ENCODE measurements around the gene NARS2.
"Not testable (repeated sequence)": the region's sequence is repeated elsewhere in the genome, so short reads cannot be mapped to it uniquely, and the experiment has no call there.

The NARS2 gene

DNA sequence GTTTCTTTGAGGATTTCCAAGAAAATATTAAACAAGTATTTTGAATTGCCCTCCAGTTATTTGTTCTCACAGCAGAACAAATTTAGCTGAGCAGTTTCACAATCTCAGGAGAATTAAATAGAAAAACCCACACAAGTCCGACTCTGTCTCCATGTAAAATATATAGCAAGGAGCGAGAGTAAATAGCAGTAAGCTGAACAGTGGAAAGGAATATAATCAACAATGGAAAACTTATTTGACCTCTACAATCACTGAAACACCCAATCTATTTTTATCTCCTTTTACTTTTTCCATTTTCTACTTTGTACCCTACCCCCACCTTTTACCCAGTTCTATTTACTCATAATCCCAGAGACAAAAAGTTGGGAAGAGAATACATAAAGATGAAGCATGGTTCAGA is 34.4 kb downstream of the NARS2 start:
- no peak for DNase-seq

DNA sequence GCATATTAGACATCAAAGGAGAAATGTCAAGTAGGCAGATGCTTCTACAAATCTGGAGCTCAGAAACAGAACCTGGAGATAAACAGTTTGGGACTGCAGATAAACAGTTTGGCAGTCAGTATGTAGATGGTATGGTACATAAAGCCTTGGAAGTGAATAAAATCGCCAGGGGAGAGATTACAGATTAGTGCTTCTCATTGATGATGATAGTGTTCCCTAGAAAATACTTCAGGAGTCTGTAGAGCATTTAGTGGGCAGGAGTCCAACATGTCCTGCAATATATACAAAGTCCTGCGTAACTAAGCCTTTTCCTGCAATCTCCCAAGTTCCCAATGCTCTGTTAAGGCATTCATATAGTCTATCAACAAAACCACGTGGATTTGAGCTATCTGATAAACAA is 35.2 kb downstream of the NARS2 start:
- DNase-seq, result no peak

DNA sequence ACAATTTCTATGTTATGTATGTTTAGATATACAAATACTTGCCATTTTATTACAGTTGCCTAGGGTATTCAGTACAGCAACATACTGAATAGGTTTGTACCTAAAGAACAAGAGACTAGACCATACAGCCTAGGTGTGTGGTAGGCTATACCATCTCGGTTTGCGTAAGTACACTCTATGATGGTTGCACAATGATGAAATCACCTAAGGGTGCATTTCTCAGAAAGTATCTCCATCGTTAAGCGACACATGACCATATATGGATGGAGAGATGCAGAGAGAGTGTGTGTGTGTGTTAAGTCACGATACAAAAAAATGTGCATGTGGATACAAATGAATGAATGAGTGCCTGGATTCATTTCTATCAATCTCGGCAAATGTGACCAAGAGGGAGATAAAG is 37.7 kb downstream of the NARS2 start:
- no peak for DNase-seq

DNA sequence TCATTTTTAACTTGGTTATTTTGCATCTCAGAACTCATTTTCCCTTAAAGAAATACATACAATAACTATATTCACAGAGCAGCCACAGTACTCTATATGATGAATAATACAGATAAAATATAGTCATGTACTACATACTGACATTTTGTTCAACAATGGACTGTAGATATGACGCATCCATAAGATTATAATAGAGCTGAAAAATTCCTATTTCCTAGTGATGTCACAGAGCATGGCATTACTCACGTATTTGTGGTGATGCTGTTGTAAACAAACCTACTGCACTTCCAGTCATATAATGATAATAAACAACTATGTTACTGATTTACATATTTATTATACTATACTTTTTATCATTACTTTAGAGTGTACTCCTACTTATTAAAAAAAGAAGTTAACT is 38.7 kb downstream of the NARS2 start:
- no peak for DNase-seq

DNA sequence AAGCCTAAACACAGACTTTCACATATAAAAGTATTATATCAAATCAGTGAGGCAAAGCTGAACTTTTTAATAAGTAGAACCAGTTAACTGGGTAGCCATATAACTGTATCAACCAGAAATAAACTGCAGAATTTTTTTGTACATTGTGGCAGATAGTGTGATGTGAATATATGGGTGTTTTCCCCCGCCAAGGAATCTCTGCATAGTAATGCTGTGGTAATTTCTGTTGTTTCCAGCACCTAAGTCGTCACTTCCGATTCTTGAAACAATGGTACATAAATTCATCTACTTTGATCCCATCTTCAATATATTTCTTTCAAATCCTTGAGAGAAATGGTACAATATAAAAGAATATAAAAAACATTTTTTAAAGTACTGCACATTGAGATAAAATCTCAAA is 39.6 kb downstream of the NARS2 start:
- DNase-seq, result no peak

DNA sequence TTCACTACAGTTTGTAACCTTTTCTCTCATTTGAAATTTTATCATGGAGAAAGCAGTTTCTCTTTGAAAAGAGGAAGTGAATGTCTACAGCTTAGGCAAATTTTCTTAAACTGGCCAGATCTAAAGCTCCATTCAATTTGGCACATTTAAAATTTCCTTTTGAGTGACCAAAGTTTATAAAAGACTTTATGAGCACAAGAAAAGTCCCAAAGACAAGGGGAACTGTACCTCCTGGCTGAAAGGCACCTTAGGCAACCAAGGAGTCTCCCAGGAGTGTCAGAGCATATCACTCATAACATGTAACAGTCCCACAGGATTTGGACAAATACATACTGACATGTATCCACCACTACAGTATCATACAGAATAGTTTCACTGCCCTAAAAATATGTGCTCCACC is 41.3 kb downstream of the NARS2 start:
- DNase-seq, result no peak

DNA sequence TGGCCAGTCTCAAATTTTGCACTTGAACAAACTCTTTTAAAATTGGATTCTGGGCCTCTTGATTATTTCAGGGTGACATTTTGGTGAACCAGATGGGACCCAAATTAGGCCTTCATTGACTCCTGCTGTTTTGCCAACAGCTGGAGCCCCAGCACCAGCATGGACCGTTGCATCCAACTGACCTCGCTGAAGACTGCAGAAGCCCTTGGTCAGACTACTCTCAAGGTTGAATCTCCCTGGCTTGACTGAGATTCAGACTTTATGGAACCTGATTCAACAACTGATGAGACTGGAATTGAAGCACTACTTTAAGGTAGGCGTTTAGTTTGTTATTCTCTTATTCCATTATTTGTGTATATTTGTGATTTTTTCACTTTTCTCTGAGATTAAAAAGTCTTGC is 41.7 kb downstream of the NARS2 start:
- no peak for DNase-seq

DNA sequence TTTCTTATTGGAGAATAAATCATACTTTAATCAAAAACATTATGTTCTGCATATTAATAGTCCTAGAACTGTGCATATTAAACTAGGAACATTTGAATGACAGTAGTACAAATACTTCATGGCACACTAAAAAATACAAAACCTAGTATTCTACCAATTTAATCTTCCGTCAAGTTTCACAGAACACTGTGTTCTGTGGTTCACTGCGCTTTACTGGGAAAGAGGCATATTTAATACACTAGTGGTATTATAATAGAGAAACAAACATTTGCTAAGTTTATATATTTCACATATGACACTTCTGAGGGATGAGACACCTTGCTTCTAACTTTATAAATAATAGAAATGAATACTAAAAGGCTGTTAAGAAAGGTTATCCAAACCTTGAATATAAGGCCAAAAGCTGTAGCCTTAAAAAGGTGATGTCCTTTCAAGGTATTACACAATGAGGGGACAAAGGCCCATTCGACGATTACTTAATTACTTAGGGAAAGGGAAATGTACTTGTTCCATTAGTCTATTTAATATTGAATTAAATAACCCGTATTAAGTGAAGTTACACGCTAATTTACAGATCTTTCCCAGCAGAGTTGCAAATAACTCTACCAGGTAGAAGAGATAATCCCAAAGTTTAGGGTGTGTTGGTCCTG is 48.0 kb downstream of the NARS2 start:
- no peak for DNase-seq

DNA sequence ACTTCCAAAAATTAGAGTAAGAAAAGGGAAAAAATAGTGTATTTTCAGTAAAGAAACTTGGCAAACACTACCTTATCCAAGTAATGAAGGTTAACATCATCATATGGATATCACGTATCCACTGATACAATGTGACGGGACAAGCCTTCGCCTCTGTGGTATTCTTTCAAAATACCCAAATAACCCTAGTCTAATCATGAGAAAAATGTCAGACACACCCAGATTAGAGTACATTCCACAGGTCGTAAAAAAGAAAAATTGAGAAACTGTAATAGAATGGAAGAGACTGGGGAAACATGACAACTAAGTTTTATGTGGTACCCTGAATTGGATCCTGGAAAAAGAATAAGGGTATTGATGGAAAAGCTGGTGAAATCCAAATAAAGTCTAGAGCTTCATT is 48.9 kb downstream of the NARS2 start:
- DNase-seq, result no peak

DNA sequence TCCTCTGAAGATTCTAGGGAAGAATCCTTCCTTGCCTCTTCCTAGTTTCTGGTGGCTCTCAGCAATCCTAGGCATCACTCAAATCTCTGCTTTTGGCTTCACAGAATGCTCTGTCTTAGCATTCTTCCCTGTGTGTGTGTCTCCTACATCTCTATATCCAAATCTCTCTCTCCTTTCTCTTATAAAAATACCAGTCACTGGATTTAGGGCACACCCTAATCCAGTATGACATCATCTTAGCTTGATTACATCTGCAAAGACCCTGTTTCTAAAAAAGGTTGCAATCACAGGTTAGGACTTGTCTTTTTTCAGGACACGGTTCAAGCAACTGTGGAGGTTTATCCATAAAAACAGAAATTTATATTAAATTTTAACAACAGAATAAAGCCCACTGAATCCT is 54.4 kb downstream of the NARS2 start:
- DNase-seq, result no peak

DNA sequence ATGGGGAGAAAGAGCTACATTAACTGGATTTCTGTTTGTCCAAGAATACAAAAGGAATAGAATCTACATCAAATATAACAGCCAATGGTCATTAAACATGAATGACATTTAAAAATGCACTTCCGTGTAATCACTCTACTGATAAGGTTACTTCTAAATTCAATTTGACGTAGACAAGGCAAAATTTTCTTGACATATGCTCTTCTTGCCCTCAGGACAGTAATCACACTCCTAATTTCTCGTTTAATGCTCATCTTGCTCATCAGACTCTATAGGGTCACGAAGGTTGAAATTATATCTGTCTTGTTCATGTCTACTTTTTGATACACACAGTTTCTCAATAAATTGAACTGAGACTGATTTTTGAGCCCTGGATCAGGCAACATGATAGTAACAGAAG is 58.4 kb downstream of the NARS2 start:
- DNase-seq, result no peak

DNA sequence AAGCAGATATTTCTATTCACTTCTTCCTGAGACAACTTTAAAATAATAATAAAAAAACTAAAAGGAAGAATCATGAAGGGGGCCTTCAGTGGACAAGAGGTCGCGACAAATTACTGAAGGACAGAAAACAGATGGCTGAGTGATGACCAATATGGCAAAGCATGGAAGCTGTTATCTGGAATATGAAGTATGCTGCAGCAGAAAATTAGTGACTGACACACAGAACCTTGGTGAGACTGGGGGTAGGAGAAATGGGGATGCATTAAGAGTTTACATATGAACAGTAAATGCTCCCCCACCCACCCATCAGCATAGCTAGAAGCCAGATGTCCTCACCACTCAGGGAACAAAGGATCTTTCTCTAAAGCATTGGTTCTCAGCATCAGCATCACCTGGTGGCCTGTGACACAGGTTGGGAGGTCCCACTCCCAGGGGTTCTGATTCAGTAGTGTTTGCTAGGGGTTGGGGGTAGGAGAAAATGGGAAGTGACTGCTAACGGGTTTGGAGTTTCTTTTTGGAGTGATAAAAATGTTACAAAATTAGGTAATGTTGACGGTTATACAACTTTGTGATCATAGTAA is 59.7 kb downstream of the NARS2 start:
- no peak for DNase-seq

DNA sequence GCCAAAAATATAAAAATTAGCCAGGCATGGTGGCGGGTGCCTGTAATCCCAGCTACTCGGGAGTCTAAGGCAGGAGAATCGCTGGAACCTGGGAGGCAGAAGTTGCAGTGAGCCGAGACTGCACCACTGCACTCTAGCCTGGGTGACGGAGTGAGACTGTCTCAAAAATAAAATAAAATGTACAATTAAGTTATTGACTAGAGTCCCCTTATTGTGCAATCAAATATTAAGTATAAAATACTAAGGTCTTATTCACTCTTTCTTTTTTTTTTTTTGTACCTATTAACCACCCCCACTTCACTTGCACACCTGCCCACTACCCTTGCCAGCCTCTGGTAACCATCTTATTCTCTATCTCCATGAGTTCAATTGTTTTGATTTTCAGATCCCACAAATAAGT is 61.6 kb downstream of the NARS2 start:
- not testable (repeated sequence) for DNase-seq

DNA sequence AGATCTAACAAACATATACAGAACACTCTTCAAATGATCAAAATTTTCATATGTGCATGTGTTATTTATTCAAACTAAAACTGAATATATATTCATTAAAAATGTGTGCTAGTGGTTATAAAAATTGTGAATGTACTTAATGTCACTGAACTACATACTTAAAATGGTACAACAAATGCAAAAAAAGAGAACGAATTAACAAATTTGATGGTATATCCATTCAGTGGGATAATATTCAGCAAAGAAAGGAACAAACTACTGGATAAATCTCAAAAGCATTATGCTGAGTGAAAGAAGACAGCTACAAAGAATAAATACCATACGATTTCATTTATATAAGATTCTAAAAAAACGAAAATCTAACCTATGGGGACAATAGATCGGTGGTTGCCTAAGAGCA is 64.1 kb downstream of the NARS2 start:
- DNase-seq, result no peak

DNA sequence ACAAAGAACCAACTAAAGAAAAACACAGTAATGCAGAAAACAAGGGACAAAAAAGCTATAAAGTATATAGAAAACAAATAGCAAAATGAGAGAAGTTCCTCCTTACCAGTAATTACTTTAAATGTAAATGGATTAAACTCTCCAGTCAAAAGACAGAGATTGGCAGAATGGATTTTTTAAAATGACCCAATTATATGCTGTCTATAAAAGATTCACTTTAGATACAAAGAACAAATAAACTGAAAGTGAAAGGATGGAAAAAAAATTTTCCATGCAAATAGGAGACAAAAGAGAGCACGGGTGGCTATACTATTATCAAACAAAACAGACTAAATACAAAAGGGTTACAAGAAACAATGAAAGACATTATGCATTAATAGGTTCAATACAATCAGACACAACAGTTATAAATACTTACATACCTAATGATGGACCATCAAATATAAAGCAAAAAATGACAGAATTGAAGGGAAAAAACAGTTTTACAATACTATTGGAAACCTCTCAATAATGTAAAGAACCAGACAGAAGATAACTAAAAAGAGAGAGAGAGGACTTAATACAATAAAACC is 64.6 kb downstream of the NARS2 start:
- DNase-seq, result no peak

DNA sequence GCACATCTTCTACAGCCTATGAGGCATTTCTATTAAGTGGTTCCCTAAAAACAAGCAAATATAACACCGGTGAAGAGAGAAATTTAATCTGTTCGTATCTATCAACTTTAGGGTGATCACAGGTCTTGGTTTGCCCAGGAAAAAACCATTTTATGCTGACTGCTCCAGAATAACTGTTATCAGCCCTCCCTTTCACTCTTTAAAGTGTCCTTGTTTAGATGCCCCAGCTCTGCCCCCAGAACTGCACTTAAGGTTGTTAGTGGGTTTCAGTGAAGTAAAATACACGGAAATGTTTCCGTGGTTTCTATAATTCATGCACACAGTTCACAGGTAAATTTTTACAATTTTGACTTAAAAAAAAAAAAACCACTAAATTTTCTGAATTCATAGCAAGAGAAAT is 70.0 kb downstream of the NARS2 start:
- DNase-seq, result no peak

DNA sequence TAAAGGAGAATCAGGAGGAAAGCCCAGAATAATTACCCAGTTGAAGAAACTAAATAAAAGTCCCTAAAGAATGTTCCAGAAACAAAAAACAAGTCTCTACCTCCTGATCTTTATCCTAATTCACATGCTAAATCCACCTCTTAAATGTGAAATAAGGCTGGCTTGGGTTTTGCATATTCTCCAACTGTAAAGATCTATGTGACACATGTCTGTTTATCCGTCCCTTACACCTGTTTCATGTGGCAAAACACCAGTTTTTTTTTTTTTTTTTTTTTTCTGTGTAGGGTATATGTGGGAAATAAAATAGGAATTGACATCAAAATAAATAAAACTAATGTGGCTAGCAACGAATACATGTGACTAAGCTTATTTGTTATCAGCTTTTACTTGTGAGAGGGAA is 70.5 kb downstream of the NARS2 start:
- DNase-seq, result no peak

DNA sequence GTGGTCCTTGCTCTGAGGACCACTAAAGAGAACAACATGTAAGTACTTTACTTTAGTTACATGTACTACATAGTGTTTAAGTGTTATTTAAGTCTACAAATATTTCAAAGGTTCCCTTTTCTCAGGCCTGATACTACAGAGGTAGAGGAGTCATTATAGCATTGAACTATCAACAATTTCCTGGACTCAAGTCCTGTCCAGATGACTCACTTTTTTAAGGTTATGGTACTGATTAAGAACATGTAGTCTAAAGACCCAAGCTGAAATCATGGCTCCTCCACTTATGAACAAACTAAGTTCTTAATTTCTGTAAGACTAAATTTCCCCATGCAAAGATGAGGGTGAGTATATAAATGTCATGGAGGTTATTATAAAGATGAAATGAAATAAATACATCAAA is 74.7 kb downstream of the NARS2 start:
- no peak for DNase-seq

DNA sequence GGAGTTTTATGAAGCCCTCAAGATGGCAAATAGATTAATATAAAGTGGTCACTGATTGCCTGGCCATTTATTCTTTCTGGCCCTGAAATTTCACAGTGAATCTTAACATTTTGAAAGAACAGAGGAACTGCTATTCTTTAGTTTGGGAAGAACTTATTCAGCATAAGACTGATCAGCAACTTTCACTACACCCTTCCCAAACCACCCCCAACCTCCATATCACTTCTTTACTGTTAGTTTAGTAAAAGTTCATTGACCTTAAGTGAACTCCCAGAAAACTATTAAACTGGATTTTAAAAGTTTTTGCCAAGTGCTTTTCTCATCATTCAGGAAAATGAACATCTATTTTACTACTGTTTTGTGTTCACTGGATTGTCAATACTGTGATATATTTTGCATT is 77.4 kb downstream of the NARS2 start:
- DNase-seq, result no peak

DNA sequence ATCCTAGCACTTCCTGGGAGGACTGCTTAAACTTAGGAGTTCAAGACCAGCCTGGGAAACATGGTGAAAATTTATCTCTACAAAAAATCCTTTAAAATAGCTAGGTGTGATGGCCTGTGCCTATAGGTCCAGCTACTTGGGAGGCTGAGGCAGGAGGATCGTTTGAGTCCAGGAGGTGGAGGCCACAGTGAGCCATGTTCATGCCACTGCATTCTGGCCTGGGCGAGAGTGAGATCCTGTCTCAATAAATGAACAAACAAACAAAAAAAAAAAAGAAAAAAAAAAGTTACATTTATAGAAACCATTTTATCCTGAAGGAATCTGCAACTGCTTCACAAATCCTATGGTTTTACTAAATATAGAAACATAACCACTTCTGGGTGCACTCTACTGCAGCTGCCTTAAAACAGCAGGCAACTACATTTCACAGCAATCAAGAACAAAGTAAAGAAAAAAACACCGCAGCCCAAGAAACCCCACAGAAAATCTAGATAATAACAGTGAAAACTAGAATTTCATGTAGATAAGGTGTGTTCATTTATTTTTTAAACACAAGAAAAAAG is 81.2 kb downstream of the NARS2 start:
- DNase-seq, result no peak

DNA sequence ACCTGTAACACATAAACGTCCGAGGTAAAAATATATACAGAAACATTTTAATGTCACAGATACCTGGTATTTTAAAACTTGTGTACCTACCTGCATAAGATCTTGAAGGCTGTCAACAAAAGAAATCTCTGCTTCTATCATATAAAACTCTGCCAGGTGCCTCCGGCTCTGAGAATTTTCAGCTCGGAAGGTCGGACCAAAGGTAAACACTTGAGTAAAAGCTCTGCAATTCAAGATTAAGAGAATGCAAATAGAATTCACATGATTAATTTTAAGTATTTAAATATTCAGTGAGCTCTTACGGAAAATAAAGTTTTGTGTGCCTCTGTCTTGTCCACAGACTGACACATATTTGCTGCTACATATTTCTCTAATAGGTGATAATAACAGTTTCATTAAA is 81.7 kb downstream of the NARS2 start:
- DNase-seq, result no peak

DNA sequence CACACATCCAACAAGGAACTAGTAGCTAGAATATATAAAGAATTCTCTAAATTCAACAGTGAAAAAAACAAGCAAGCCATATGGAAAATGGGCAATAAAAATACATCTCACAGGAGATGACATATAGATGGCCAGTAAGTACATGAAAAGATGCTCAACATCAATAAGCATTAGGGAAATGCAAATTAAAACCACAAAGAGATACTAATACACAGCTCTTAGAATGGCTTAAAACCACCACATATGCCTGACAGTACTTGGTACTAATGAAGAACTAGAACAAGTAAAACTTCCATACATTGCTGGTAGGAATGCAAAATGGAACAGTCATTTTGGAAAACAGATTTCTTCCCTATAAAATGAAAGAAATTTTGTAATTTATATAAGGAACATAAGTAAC is 85.5 kb downstream of the NARS2 start:
- DNase-seq, result no peak

DNA sequence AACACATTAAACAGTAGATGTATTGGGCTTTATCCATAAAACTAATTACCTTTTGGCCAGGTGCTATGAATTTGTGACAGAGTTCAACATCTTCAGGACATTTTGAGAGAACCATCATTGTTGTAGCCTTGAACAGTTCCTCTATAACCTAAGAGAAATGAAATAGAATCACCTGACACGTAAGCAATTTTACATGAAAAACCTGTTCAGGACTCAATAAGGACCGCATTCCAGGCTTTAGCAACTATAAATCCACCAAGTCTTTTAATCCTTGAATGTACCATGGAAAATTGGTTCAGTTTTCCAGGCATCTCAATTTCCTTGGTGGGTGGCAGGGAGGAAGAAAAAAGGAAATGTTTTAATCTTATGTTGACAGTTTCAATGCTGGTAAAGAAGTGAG is 96.1 kb downstream of the NARS2 start:
- no peak for DNase-seq

DNA sequence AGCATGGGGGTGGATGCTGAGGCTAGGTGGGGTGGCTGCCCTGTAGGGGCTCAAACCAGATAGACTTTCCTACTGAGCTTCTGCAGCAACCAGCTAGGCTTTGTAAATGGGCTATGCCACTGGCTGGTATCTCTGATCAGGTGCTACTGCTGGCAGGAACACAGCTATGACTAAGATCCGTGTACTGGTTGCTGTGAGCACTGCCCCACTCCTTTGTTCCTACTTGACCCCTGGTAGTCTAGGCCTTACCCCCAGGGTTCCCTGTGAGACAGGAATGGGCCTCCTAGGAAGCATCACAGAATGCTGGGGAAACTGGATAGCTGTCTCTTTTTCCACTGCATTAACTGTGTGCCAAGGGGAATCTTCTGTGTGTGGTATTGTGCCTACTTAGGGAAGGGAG is 98.6 kb downstream of the NARS2 start:
- no peak for DNase-seq

DNA sequence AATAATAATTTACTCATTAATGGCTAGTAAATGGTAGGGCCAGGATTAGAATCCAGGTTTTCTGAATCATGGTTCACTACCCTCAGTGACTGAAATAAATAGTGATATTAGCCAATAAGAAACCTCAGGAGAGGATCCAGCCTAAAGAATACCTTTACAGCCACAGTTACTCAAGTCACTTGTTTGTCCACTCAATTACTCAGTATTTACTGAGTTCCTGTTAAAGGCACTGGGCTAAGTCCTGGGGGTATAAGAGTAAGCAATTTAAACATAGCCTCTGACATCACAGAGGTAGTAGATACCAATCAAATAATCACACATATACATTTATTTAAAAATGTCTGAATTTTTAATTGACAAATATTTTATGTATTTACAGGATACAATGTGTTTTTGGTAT is 100.2 kb downstream of the NARS2 start:
- DNase-seq, result no peak
